Stimulated activated CD4-positive, alpha-beta T cell treated with anti-CD3 and anti-CD28 coated beads, Interleukin-2, amount 100 ng/mL, for 4 hours (primary cell): ENCODE results near the gene INPP5E.

Experiments
- DNase-seq: peaks from one replicate; pipeline ENCODE4 v3.0.0-alpha.2; 2020; ENCODE audit warnings: low read depth

Gene INPP5E, protein sequence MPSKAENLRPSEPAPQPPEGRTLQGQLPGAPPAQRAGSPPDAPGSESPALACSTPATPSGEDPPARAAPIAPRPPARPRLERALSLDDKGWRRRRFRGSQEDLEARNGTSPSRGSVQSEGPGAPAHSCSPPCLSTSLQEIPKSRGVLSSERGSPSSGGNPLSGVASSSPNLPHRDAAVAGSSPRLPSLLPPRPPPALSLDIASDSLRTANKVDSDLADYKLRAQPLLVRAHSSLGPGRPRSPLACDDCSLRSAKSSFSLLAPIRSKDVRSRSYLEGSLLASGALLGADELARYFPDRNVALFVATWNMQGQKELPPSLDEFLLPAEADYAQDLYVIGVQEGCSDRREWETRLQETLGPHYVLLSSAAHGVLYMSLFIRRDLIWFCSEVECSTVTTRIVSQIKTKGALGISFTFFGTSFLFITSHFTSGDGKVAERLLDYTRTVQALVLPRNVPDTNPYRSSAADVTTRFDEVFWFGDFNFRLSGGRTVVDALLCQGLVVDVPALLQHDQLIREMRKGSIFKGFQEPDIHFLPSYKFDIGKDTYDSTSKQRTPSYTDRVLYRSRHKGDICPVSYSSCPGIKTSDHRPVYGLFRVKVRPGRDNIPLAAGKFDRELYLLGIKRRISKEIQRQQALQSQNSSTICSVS

DNA sequence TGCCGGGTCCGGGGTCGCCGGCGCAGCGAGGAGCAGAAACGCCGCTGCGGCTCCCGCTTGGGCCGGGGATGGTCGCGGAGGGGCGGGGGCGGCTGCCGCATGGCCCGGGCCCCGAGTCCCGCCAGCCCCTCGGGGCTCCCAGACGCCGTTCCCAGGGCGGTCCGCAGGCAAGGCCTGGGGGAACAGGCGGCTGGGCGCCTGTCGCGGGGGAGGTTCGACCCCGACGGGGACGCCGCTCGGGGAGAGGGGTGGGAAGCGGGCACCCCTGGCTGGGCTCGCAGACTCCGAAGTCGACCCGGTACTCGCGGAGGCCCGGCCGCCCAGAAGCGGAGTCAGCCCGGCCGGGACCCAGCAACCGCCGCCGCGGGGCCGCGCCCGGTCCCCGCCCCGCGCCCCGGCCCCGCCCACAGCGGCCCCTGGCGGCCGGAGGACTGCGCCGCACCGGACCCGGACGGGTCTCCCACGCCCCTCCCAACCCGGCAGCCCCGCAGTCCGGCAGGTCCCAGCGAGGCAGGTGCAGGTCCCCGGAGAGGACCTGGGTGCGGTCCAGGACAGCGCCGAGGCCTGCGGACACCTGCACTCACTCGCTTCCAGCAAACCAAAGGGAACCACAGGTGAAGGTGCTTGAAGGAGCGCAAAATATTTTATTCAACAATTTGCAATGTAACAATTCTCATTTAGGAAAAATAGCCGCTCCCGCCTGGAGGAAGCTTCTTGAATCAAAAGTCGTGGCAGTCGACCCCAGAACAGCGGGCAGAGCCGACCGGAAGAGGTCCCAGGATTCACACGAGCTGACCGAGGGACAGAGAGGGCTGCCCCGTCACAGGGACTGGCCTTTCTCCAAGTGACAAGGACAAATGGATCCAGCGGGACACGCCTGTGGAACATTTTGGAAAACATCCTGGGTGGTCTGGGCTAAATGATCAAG lies at the start of gene INPP5E:
INPP5E (minus strand) TSS at position 365 of the 928 bp plus-strand sequence. CDS start 426 bp downstream, outside the sequence.
- peak; percentile 72 for DNase-seq

DNA sequence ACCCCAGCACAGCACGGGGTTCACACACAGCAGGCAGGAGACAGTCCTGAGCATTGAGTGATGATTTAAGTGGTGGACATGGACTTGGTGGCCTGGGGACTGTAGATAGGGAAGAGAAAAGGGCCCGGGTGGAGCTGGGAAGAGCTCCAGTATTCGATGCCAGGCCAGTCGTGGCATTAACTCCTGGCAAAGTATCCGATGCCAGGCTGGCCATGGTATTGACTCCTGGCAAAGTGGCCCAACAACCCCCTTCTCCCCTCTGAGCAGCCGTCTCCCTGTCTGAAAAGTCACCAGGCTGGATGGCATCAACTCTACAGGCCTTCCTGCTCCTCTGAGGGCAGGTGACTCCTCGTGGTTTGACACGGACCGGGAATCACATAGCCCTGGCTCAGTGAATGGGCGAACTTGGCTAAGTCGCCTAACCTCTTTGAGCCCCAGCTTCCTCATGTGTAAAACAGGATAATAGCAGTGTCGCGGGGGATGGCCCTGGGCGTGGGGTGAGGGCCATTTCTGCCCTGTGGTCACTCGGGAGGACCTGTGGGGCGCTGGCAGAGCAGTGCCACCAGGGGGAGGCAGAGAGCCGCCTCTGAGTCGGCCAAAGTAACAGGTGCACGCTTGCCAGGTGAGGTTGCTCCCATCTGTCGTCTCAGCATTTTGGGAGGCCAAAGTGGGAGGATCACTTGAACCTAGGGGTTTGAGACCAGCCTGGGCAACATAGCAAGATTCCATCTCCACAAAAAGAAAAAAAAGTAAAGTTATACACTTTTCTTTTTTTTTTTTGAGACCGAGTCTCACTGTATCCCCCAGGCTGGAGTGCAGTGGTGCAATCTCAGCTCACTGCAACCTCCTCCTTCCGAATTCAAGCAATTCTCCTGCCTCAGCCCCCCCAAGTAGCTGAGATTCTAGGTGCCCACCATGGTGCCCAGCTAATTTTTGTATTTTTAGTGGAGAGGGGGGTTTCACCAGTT lies 48.9 kb upstream of the INPP5E start:
- DNase-seq = peak; percentile 50

DNA sequence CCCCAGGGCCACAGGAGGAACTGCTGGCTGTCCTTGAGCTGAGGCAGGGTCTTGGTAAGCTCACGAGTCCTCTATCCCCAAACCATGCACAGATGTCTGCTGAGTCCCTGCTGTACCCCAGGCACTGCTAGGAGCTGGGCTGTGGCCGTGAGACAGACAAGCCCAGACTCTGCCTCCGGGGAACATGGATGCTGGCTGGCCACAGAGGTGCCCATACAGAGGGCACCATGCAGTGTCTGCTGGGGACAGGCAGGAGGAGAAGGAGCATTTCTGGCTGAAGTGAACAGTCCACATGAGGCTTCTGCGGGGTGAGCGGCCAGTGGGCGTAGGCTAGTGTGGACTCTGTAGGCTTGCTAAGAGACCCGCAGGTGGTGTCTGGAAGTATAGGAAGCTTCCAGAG lies 48.0 kb upstream of the INPP5E start:
- no peak for DNase-seq

DNA sequence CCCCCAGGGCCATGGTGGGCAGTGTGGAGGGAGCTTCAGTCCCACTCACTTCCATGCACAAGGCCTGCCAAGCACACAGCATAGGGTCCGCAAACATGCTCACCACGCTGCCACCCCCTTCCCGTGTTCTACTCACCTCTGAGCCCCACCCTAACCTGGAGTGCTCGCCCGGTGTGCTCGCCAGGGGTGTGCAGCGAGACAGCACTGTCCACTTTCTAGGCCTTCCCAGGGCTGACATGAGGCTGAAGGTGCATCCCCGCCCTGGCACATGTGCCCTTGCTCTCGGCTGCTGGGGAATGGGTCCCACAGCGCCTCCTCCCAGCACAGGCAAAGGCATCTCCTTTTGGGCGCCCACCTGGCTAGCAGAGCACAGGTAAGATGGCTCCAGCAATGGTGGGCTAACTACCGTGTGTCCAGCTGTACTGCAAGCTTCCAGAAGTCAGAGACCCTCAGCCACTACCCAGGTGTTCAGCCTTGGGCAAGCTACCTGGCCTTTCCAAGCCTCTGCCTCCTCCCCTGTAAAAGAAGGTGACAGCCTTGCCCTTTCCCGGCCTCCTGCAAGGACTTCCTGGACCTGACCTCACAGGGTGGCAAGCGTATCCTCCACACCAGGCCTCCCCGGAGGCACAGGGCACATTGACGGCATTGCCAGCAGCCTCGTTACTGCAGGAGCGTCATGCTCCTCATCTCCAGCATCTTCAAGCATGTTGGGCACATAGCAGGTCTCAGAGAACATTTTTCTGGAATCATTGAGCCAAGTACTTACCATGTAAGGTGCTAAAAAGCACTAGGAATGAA lies 47.4 kb upstream of the INPP5E start:
- DNase-seq = no peak

DNA sequence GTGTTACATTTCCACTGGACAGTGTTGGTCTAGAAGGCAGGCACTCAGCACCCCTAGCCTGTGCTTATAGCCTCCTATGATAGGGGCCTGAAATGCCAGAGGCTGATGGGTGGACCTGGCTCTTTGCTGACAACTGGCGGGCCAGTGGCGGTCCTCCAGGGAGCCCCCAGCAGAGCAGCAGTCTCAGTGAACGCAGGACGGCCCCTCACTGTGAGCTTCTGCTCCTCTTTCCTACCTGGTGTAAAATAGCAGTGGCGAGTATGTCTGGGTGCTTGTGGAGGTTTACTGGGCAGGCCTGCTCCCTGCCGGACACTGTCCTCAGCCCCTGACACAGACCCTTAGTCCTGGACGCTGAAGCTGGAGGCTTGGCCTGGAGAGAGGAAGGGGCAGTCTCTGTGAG lies 46.5 kb upstream of the INPP5E start:
- no peak for DNase-seq

DNA sequence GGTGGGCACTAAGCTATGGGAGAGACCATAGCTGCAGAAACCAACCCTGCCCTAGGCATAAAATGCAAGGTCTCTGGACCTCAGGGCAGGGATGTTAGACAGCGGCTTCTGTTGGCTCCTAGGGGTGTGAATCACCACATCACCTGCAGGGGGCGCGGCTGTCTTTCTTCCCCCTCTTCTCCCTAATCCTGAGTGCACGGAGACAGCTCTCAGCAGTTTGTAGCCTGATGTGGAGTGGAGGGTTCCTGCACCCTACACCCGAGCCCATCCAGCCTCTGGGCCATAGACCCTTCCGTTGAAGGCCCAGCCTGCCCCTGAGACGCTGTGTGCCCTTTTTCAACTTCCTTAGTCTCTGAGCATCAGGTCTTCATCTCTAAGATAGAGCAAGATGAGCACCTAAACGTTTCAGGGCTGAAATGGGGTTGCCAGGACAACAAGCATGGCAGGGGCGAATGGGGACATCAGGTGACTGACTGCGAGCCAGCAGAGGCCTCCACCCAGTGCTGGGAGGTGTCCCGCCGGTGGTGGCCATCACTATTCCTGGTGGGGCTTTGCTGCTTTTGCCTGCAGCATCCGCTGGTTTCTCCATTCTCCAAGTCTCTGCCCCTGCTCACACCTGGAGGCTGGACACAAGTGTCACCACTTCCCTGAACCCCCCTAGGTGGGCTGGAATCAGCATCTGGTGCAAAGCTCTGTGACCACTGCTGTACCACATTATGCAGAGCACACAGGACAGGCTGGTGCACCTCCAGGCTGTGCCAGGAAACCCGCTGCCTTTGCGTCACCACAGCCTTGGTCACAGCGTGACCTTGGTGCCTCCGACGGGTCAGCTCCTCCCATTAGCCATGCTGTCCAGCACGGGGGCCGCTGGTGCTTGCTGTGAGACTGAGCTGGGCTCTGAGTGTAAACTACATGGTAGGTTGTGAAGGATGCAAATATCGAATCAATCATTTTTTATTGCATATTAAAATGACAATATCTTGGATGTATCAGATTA lies 45.7 kb upstream of the INPP5E start:
- peak; percentile 71 for DNase-seq

DNA sequence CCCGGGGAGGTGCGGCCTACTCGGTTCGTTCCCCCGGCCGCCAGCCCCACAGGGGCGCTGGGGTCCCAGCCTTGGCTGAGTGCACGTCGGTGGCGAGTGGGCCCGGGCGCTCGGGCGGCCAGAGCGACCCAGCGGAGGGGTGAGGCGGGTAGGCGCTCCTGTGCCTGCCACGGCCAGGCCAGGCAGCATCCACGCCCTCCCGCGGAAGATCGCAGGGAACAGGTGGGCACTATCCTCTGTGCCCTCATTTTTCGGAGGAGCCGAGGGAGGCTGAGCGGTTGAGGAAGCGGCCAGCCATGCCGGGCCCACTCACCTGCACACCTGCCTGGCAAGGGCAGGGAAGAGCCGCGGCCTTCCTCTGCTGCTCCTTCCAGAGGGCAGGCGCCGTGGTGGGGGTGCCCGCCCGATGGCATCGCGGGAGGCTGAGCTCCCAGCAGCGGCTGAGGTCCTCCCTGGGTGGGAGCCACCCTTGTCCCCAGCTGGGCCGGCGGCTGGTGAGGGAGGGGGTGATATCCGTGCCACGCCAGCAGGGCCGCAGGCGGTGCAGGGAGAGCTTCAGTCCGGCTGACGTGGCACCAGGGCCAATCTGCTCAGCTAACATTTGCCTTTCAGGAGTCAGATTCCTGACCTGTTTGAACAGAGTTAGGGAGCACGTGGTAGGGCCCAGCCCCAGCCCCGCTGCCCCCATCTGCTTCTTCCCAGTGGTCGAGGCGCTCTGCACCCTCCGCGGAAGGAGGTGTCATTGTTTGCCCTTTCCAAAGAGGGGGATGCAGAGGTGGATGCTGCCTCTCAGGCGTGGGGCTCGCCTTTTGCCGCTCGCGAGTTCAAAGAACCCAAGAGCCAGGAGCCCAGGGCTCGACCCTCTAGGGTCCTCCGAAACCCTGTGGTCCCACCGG lies 44.8 kb upstream of the INPP5E start:
- no peak for DNase-seq

DNA sequence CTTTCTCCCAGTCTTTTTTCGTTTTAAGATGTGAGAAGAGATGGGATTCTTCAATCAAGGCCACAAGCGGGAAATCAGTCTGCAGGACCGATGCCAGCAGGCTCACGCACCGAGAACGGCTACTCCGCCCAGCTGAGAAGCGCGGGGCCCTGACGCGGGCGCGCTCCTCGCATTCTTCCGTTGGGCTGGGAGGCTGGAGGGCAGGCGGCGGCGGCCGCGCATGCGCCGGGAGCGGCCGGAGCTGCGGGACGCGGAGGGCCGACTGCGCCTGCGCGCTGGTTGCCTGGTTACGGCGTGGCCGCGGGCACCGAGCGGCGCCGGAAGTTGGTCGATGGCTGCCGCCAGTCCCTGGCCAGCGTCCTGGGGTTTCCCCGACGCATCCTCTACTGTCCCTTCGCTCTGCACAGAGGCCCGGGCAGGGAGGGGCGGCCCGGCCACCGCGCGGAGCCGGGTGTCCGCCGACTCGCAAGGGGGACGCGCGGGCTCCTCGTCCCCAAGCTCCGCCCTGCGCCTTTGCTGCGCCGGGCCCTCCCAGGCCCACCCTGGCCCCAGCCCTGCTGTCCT lies 44.0 kb upstream of the INPP5E start:
- peak; percentile 87 for DNase-seq

DNA sequence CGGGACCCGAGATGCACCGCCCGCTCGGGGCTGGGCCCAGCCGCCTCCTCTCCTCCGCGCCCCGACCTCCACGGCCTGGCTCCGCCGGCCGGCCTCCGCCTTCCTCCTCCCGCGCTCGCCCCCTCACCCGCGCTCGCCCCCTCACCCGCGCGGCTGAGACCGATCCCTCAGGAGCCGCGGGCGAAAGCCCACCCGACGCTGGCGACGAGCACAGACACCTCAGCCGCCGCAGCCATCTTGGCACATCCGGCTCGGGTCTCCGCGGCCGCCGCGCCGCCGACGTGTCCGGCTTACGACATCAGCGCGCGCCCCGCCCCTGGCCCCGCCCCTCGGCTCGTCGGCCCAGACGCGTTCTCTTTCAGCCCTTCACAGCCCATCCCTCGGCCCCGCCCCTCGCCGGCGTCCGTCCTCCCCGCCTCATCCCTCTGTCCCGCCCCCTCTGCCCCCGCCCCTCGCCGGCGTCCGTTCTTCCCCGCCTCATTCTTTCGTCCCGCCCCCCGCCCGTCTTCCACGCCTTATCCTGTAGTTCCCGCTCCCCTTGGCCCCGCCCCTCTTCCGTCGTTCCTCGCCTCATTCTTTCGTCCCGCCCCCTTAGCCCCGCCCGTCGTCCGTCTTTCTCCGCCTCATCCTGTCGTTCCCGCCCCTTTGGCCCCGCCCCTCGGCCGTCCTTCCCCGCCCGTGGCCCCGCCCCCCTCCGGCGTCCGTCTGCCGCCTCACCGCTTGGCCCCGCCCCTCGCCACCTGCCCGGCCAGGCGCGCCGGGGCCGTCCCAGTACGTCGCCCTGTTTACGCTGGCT lies 43.3 kb upstream of the INPP5E start, which contains the start of gene SEC16A:
SEC16A (minus strand) TSS at position 248 of the 796 bp plus-strand sequence. CDS start 5,425 bp downstream, outside the sequence.
- peak; percentile 99 for DNase-seq

DNA sequence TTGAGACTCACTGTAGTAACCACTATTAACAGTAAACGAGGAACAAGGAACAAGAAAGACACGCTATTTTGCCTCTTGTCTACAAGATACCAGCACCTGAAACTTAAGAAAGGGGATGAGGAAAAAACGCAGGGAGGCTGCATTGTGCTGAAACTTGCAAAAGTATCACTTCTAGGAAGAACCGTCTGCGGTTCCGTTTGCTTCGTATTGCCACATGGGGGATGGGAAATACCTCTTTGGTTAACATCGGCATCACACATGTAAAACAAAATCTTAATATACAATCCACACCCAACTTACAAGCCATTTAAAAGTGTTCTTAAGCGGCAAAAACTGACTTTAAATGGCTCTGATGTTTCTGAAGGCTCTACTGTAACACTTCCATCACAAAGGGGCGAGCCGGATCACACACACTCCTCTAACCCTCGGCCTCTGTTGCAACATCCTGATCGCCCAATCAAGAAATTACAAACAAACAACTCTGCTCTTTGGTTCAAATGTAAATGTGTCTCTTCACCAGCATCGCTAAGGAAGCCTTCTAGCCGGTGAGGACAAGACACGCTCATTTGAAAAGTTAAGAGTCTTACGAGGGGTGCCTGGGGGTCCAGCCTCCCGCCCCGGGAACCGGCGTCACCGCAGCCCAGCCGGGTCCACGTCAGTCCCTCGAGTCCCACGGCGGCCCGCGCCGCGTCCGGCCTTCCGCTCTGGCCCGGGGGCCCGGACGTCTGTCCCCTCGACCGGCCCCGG lies 42.6 kb upstream of the INPP5E start:
- DNase-seq = no peak

DNA sequence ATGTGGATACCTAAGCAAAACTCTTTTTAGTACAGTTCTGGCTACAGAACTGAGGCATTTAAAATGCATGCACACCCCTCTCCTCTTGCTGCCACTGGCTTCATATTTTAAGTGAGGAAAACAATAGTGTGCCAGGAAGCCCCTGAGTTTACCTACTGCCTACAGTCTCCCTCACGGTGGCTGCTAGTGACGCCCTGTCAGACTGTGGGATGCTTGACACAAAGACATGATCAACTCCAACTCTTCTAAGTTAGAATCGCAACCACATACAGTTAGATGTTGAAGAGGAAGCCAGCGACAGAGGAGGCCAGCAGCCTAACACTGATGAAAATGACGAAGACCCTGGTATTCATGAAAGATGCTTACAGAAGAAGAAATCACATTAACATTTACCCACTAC lies 41.9 kb upstream of the INPP5E start:
- DNase-seq = no peak

DNA sequence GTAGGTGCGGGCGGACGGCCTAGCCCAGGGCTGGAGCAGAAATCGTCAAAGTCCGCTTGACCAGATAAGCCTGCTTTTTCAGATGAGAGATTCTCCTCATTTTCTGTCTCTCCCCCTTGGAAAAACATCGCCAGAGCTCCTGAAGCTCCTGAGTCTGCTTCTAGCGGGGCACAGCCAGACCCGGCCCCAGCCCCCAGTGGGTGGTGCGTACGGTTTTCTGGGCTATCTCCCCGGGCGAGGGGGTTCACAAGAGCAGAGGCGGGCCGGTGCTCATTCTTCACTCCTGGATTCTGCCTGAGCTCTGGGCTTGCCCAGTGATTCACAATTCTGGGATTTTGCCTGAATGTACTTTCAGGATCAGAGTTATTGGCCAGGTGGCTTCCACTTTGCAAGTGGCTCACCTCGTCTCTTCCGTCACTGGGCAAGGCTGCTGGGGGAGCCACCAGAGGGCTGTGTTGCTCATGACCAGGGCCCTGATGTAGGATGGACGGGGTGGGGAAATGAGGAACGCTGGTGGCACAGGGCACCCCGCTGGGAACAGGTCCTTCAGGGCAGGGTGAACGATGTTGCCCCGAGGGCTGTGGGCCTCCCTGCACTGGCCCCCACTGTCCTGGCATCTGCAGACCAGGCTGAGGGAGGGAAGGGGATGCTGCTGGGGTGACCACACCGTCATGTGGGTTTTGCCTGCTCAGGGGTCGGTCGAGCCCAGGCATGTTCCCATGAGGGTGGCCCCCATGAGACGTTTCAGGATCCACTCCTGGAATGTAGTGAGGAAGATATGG lies 36.9 kb upstream of the INPP5E start:
- no peak for DNase-seq

DNA sequence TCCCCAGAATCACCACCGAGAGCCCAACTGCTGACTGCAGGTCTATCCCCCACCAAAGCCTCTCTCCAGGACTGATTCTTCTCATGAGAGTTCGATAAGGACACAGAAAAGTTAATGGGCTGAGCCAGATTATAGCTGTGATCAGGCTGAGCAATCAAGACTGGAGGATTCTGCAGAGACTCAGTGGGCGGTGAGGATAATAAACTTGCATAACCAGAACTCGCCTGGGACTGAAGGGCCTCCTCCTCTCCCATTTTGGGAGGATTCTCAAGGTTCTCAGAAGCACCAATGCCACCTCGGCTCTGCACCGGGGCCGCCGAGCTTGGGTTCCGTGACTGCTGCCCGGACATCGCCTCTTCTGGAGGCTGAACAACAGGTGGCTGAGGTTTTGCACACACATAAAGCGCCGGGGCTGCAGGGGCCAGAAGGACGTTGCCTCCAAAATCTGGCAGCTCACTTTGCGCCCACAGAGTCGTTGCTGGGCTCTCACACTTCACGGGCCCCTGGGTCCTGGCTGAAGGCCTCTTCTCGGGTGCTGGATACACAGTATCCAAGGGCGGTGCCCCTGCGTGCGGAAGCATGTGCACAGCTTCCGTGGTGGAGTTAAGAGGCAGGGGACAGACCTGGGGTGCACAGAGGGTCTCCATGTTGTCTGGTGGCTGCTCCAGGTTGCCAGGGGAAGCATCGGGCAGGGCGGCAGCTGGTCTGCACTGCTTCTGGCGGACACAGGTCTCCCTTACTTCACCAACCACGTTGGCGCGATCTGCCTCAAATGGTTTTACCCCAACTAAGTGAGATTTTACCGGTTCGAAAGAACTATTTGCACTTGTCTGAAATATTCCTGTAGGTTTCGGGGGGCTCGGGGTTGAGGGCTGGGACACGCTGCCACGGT lies 35.6 kb upstream of the INPP5E start:
- no peak for DNase-seq

DNA sequence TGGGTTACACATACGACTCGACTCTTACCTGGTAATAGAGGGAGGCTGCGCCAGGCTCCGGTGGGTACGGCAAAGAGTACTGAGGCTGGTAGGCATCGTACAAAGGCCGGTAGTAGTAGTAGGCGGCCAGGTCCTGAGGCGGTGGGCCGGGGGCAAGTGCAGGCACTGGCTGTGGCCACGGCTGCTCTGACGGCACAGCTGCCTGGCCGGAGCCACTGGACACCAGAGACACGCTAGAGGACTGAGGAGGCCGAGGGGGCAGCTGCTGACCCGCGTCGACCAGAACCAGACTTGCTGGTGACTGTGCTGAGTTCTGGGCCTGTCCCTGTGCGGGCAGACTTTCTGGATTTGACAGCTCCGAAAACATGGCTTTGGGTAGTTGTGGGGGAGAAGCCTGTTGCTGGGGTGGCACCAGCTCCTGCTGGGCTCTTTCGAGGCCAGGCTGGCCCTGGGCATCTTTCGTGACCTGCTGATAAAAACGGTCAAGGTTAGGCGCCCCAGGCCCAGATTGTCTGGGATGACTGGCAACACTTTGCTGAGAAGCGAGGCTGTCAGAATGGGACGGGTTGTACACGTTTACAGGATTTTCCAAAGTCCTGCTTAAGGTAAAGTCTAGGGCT lies 34.5 kb upstream of the INPP5E start:
- no peak for DNase-seq
